Upper lobe of right lung (tissue), 1 donor: Measurements from ENCODE around the gene NLGN4Y. TPM values are rescaled to one million over a fixed set of nuclear protein-coding genes. Genes with fewer than 3 reads are reported as not detected.

Source experiments
- ATAC-seq: fragments of 200-7000 bp; cut with Tn5 transposase; one replicate; pipeline ENCODE4 v1.9.1; 2020; ENCODE audit warnings: mild to moderate bottlenecking, moderate library complexity
- DNase-seq: peaks from one replicate; pipeline ENCODE4 v3.0.0-alpha.2; 2020
- H3K27ac ChIP-seq: fragments of 200-600 bp; one replicate; pipeline ENCODE4 v1.8.0; 2022
- H3K27me3 ChIP-seq: fragments of 200-600 bp; one replicate; pipeline ENCODE4 v1.8.0; 2022; ENCODE audit warnings: mild to moderate bottlenecking
- H3K36me3 ChIP-seq: fragments of 200-600 bp; one replicate; pipeline ENCODE4 v1.8.0; 2022
- H3K4me1 ChIP-seq: fragments of 200-600 bp; one replicate; pipeline ENCODE4 v1.8.0; 2022
- H3K4me3 ChIP-seq: fragments of 200-600 bp; one replicate; pipeline ENCODE4 v1.8.0; 2022; ENCODE audit warnings: mild to moderate bottlenecking
- H3K9me3 ChIP-seq: fragments of 200-600 bp; one replicate; pipeline ENCODE4 v1.8.0; 2022
- intact Hi-C: fragments of 100-400 bp; cut with DNase I; formaldehyde crosslinking; loops from one replicate; pipeline ENCODE4 v1.11.0; 2022
- total RNA-seq: library from RNA; stranded (reverse); fragmentation: NEBNext Ultra II Directional; extraction: Animal tissue kit (Norgen Biotek cat#: 25700); gene quantifications from one replicate; pipeline ENCODE4 v1.2.1, GENCODE V29; 2021
- TF ChIP-seq, protein P1 (sequence below): fragments of 200-600 bp; IDR thresholded peaks from one replicate; pipeline ENCODE4 v1.8.0; 2022; ENCODE audit warnings: antibody characterized with exemption
- donor health status: DM: no; HTN: yes; CAD: no; lungs with severe emphysema.

Gene NLGN4Y
- total RNA-seq, 1 donor from 2014 or later: 3.7 TPM

DNA sequence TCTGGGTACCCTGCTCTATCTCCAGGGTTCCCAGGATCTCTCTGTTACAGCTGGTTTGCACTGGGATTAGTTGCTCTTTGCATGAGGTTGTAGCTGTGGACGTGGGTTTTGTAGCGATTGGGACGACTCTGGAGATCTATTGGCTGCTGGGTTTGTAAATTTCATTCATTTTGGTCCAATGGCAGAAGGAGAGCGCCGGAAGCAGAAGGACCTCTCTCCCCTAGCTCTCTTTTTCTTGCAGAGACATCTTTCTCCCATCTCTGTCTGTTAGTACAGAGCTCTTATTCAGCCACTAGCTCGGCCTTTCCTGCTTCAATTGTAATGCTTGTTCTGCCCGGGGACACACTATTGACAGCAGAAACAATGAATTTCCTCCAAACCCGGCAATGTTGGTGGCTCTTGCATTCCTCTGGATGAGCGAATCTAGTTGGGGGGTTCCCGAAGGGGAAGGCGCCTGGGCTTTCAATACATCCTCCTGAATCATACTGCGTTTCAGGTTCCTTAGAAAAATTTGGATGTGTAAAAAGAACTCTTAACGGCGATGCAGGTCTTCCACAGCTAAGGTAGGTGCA lies 1.9 kb upstream of the NLGN4Y start:
- Histone ChIP-seq H3K27me3 (no peaks in the 10 kb centered on the region), H3K9me3 (no peaks in the 10 kb centered on the region), H3K27ac (no peak overlapping the region), H3K4me1 (no peaks in the 10 kb centered on the region), H3K36me3 (no peaks in the 10 kb centered on the region), H3K4me3 (no peak overlapping the region)
- DNase-seq: no peak
- intact Hi-C loops: no loop called here
- ATAC-seq: no peak
- TF ChIP-seq, protein P1, sequence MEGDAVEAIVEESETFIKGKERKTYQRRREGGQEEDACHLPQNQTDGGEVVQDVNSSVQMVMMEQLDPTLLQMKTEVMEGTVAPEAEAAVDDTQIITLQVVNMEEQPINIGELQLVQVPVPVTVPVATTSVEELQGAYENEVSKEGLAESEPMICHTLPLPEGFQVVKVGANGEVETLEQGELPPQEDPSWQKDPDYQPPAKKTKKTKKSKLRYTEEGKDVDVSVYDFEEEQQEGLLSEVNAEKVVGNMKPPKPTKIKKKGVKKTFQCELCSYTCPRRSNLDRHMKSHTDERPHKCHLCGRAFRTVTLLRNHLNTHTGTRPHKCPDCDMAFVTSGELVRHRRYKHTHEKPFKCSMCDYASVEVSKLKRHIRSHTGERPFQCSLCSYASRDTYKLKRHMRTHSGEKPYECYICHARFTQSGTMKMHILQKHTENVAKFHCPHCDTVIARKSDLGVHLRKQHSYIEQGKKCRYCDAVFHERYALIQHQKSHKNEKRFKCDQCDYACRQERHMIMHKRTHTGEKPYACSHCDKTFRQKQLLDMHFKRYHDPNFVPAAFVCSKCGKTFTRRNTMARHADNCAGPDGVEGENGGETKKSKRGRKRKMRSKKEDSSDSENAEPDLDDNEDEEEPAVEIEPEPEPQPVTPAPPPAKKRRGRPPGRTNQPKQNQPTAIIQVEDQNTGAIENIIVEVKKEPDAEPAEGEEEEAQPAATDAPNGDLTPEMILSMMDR: no peak

DNA sequence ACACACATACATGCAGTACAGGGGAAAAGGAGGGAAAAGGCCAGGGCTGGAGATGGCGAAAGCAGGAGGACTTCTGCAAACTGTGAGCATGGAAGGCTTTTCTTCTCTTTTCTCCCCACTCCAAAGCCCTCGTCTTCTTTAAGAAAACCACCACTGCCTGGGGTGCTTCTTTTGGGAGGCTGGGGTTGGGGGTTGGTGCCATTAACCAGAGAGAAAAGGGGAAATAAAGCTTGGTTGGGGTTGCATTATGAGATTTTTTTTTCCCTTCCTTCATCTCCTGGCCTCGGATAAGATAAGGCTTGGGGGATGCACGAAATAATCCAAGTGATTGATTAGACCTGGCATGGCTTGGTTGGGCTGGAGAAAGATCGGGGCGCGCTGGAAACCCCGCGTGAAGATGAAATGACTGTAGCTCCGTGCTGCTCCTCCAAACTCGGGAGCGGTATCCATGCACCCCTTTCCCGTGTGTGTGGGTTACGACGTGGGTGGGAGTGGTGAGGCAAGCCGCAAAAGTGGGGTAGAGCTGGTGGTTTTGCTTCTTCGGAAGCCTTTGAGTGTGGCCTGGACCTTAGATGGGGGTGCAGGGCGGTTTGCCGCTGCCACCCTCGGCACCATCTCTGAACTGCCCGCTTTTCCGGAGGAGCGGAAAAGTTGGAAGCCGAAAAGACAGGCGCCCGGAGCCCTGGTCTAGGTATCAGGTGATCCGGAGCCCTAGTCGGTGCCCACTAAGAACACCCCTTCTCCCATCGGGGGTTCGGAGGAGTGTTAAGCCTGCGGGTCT lies 648 bp upstream of the NLGN4Y start:
- DNase-seq: no peak
- TF ChIP-seq, protein P1: no peak
- Histone ChIP-seq H3K27ac (no peak overlapping the region), H3K4me1 (no peaks in the 10 kb centered on the region), H3K36me3 (no peaks in the 10 kb centered on the region), H3K4me3 (peak overlapping the region; percentile 47), H3K27me3 (no peaks in the 10 kb centered on the region), H3K9me3 (no peaks in the 10 kb centered on the region)
- ATAC-seq: no peak
- intact Hi-C loops: no loop called here

DNA sequence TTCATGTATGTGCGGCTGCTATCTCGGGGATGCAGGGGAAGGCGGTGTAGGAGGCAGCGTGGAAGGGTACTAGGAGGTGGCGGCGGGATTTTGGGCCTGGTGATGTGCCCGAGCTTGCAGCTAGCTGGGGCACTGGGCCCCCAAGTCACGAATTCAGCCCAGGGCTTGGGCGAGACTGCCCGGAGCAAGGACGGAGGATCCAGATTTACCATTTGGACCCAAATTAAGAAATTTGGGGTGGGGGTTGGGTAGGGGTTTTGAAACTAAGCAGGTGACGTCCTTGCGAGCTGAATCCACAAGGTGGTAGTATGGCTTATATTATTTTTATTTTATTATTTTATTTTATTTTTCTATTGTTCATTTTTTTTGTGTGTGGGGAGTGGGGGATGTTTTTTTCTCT lies 986 bp downstream of the NLGN4Y start:
- H3K27ac ChIP-seq: no peak overlapping the region
- TF ChIP-seq, protein P1: peak; percentile 12
- no peaks in the 10 kb centered on the region for H3K4me1 ChIP-seq
- H3K27me3 ChIP-seq: no peaks in the 10 kb centered on the region
- intact Hi-C loops: no loop called here
- no peaks in the 10 kb centered on the region for H3K36me3 ChIP-seq
- peak overlapping the region; percentile 47 for H3K4me3 ChIP-seq
- H3K9me3 ChIP-seq: no peaks in the 10 kb centered on the region
- DNase-seq (no peak), ATAC-seq (no peak)

DNA sequence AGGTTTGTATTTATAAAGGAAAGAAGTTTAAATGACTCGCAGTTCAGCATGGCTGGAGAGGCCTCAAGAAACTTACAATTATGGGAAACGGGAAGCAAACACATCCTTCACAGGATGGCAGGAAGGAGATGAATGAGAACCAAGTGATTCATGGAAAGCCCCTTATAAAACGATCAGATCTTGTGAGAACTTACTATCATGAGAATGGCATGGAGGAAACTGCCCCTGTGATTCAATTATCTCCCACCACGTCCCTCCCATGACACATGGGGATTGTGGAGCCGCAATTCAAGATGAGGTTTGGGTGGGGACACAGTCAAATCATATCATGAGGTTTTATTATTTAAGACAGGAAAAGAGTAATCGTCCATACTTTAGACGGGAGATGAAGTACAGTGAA lies 4.0 kb downstream of the NLGN4Y start:
- Histone ChIP-seq H3K4me1 (no peaks in the 10 kb centered on the region), H3K27ac (no peak overlapping the region), H3K9me3 (no peaks in the 10 kb centered on the region), H3K36me3 (no peaks in the 10 kb centered on the region), H3K4me3 (no peak overlapping the region), H3K27me3 (no peaks in the 10 kb centered on the region)
- no peak for ATAC-seq
- TF ChIP-seq, protein P1: no peak
- intact Hi-C loops: no loop called here
- no peak for DNase-seq

DNA sequence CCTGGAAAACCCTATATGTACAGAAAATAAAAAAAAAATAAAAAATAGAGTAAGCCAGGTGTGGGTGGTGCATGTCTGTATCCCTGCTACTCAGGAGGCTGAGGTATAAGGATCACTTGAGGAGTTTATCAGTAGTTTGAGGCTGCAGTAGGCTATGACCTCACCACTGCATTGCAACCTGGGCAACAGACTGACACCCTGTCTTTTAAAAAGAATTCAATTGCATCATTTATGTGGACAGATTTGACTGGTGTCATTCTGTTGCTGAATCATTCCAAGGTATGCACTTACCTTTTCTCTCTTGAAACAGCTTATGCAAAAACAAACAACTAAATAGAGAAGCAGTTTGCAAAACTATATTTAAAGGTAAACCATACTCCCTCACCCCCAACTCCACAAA lies 12.4 kb downstream of the NLGN4Y start:
- intact Hi-C loops: no loop called here
- H3K27ac ChIP-seq: no peak overlapping the region
- TF ChIP-seq, protein P1: no peak
- no peak overlapping the region for H3K4me3 ChIP-seq
- DNase-seq: no peak
- H3K4me1 ChIP-seq: no peaks in the 10 kb centered on the region
- H3K9me3 ChIP-seq: no peaks in the 10 kb centered on the region
- no peaks in the 10 kb centered on the region for H3K27me3 ChIP-seq
- H3K36me3 ChIP-seq: no peaks in the 10 kb centered on the region
- ATAC-seq: no peak
